GM12801 (cell line): ENCODE data around the gene SI.

Source experiments
- TF ChIP-seq, protein P1 (sequence below): IDR thresholded peaks from one replicate; pipeline ENCODE4 v1.5.1; 2011; ENCODE audit warnings: control low read depth; ENCODE audit not compliant: insufficient read length; ENCODE audit errors: extremely low read depth

SI gene

DNA sequence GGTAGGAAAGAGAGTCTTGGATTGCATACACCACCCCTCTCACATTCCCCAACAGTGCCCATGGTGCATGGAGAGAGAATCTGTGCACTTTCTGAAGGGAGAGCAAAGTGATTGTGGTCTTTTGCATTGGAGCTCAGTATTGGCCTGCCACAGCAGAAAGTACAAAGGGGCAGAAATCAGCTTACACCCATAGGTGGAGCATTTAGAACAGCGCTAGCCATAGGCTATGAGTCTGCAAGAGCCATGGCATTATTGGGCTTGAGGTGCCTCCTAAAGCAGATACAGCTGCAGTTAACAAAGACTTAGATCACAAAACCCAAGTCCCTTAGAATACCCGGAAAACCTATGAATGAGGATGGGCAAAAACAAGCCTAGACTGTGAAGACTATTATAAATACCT is 21.8 kb downstream of the SI start:
- TF ChIP-seq, protein P1, sequence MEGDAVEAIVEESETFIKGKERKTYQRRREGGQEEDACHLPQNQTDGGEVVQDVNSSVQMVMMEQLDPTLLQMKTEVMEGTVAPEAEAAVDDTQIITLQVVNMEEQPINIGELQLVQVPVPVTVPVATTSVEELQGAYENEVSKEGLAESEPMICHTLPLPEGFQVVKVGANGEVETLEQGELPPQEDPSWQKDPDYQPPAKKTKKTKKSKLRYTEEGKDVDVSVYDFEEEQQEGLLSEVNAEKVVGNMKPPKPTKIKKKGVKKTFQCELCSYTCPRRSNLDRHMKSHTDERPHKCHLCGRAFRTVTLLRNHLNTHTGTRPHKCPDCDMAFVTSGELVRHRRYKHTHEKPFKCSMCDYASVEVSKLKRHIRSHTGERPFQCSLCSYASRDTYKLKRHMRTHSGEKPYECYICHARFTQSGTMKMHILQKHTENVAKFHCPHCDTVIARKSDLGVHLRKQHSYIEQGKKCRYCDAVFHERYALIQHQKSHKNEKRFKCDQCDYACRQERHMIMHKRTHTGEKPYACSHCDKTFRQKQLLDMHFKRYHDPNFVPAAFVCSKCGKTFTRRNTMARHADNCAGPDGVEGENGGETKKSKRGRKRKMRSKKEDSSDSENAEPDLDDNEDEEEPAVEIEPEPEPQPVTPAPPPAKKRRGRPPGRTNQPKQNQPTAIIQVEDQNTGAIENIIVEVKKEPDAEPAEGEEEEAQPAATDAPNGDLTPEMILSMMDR: no peak

- TF ChIP-seq, protein P1: no peak
Measured at GRCh38 chr3:165040186-165040585, 38.1 kb downstream of the SI start.

- TF ChIP-seq, protein P1: no peak
Measured at GRCh38 chr3:165011557-165011956, 66.7 kb downstream of the SI start.

DNA sequence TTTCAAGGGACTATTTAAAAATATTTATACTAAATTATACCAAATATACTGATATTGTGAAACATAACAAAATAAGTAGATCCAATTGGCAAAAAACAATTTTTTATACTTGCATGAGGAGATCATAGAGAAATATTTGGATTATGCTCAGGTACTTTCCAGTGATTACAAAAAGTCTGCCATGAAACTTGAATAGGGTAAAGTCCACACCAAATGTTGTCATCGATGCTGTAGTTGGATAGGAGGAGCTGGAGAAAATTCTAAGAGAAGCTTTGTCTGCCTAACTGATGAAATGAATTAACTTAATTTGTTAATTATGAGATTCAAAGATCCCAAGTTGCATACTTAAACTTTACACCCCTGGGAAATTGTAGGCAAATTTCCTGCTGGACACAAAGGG is 93.3 kb downstream of the SI start:
- TF ChIP-seq, protein P1: no peak

DNA sequence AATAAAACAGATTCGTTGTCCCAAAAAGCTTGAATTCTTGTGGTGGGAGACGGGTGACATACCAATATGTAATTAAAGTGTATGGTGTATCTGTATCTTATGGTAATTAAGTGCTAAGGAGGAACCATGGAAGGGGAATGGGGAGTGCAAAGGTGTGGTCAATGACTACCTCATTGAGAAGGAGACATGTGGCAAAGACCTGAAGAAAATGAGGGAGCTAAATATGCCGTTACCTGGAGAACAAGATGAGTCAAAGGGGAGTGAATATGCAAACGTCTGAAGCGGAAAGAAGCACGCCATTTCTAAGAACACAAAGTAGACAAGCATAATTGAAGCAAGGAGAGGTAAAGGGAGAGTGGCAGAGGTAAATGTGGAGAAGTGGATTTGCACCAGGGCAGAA is 115.7 kb downstream of the SI start:
- TF ChIP-seq, protein P1: no peak

- TF ChIP-seq, protein P1: no peak
Measured at GRCh38 chr3:164952966-164953365, 125.3 kb downstream of the SI start.

GRCh38 chr3:164940745-164941144 is 137.6 kb downstream of the SI start:
- TF ChIP-seq, protein P1: no peak

DNA sequence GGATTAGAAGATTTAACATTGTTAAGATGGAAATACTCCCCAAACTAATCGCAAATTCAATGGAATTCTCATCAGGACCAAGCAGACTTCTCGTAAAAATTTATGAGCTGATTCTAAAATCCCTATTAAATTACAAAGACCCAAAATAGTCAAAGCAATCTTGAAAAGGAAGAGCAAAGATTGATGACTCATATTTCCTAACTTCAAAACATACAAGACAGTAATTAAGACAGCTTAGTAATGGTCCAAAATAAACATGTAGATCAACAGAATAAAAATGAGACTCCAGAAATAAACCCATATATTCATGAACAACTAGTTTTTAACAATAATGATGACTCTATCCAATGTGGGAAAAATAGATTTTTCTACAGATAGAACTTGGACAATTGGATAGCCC is 148.7 kb downstream of the SI start:
- TF ChIP-seq, protein P1: no peak
